CD14-positive monocyte (primary cell): Measurements from ENCODE around the gene SCPEP1. TPM values are rescaled to one million over a fixed set of nuclear protein-coding genes. Genes with fewer than 3 reads are reported as not detected.

Experiments used
- DNase-seq, 3 donors: peaks; one replicate each; pipeline ENCODE4 v3.0.0-alpha.2; 2011 to 2022
- H2AFZ ChIP-seq: 2 replicates; pipeline ENCODE4 v1.6.0; 2012; ENCODE audit warnings: mild to moderate bottlenecking, low read depth, low read length, inconsistent platforms; ENCODE audit not compliant: insufficient read depth, poor library complexity, severe bottlenecking
- H3K27ac ChIP-seq, 2 donors: 1 replicate in 1 of 2; 2 replicates in 1 of 2; pipeline ENCODE4 v1.5.1; 2012 to 2013; ENCODE audit warnings: low read length in 2 of 2, control low read depth in 1 of 2, inconsistent platforms in 1 of 2, low read depth in 1 of 2, mild to moderate bottlenecking in 1 of 2
- H3K27me3 ChIP-seq, 2 donors: one replicate each; pipeline versions ENCODE4 v1.6.0 to v1.6.1; 2011 to 2013; ENCODE audit warnings: low read length in 2 of 2; ENCODE audit not compliant: control insufficient read depth in 2 of 2, insufficient read depth in 2 of 2
- H3K36me3 ChIP-seq, 2 donors: replicated peaks in 1 of 2; 1 replicate in 1 of 2; 2 replicates in 1 of 2; pipeline versions ENCODE4 v1.5.1 to v1.6.1; 2012 to 2013; ENCODE audit warnings: low read length in 2 of 2, control low read depth in 1 of 2, inconsistent platforms in 1 of 2, mild to moderate bottlenecking in 1 of 2; ENCODE audit not compliant: insufficient read depth in 2 of 2, control insufficient read depth in 1 of 2
- H3K4me1 ChIP-seq, 2 donors: 1 replicate in 1 of 2; 2 replicates in 1 of 2; pipeline versions ENCODE4 v1.5.1 to v1.6.1; 2012 to 2013; ENCODE audit warnings: low read length in 2 of 2, control low read depth in 1 of 2, inconsistent platforms in 1 of 2, mild to moderate bottlenecking in 1 of 2, moderate library complexity in 1 of 2; ENCODE audit not compliant: insufficient read depth in 2 of 2, control insufficient read depth in 1 of 2
- H3K4me2 ChIP-seq: replicated peaks from 2 replicates; pipeline ENCODE3; 2012; ENCODE audit warnings: low read length, moderate library complexity, mild to moderate bottlenecking; ENCODE audit not compliant: poor library complexity, severe bottlenecking; ENCODE audit errors: extremely low read depth
- H3K4me3 ChIP-seq, 3 experiments: fragments of 200-600 bp in 1 of 3; sonication (generic) in 1 of 3; replicated peaks in 1 of 3; 1 replicate in 2 of 3; 2 replicates in 1 of 3; pipeline ENCODE4 v1.5.1; 2011 to 2013; ENCODE audit warnings: low read length in 3 of 3, mild to moderate bottlenecking in 3 of 3, control low read depth in 2 of 3, low read depth in 2 of 3, inconsistent platforms in 1 of 3, moderate library complexity in 1 of 3
- H3K79me2 ChIP-seq: 2 replicates; pipeline ENCODE4 v1.6.0; 2012; ENCODE audit warnings: mild to moderate bottlenecking, control low read depth, inconsistent platforms, low read length, moderate library complexity; ENCODE audit not compliant: insufficient read depth
- H3K9ac ChIP-seq: 2 replicates; pipeline ENCODE4 v1.6.0; 2017; ENCODE audit warnings: low read length, mild to moderate bottlenecking; ENCODE audit not compliant: insufficient read depth, poor library complexity, severe bottlenecking
- H3K9me3 ChIP-seq, 2 donors: replicated peaks in 1 of 2; 1 replicate in 1 of 2; 2 replicates in 1 of 2; pipeline versions ENCODE4 v1.5.1 to v1.6.1; 2012 to 2013; ENCODE audit warnings: low read length in 2 of 2, control low read depth in 1 of 2; ENCODE audit not compliant: control insufficient read depth in 1 of 2, insufficient read depth in 1 of 2
- H4K20me1 ChIP-seq: 2 replicates; pipeline ENCODE4 v1.6.0; 2012; ENCODE audit warnings: mild to moderate bottlenecking, low read length, control low read depth, moderate library complexity; ENCODE audit not compliant: insufficient read depth
- H3K27ac Mint-ChIP-seq, 7 donors: one replicate each; pipeline ENCODE4 v1.8.0; 2020; ENCODE audit warnings: mild to moderate bottlenecking in 7 of 7, mixed read lengths in 7 of 7, moderate library complexity in 6 of 7, inconsistent platforms in 2 of 7
- H3K27me3 Mint-ChIP-seq, 3 donors: one replicate each; pipeline ENCODE4 v1.8.0; 2021 to 2022; ENCODE audit warnings: low read depth in 3 of 3, mild to moderate bottlenecking in 3 of 3, mixed read lengths in 3 of 3, moderate library complexity in 3 of 3, inconsistent platforms in 1 of 3
- H3K36me3 Mint-ChIP-seq, 2 donors: one replicate each; pipeline ENCODE4 v1.8.0; 2020; ENCODE audit warnings: mixed read lengths in 2 of 2, inconsistent platforms in 1 of 2, mild to moderate bottlenecking in 1 of 2
- H3K4me1 Mint-ChIP-seq: one replicate; pipeline ENCODE4 v1.8.0; 2020; ENCODE audit warnings: mild to moderate bottlenecking, mixed read lengths
- H3K4me3 Mint-ChIP-seq, 2 donors: one replicate each; pipeline ENCODE4 v1.8.0; 2020; ENCODE audit warnings: mild to moderate bottlenecking in 2 of 2, mixed read lengths in 2 of 2, moderate library complexity in 1 of 2
- H3K9me3 Mint-ChIP-seq, 7 donors: one replicate each; pipeline ENCODE4 v1.8.0; 2020 to 2022; ENCODE audit warnings: mixed read lengths in 7 of 7, mild to moderate bottlenecking in 6 of 7, moderate library complexity in 6 of 7, inconsistent platforms in 2 of 7
- WGBS: methylation state at CpG from one replicate; pipeline ENCODE4 v1.1.5; 2013; ENCODE audit warnings: missing lambda C conversion rate; ENCODE audit not compliant: insufficient coverage; 5-methylcytosine and 5-hydroxymethylcytosine counted together
- intact Hi-C, 2 donors: fragments of 100-400 bp; cut with micrococcal nuclease; formaldehyde crosslinking; loops; one replicate each; pipeline versions ENCODE4 v1.15.0 to v1.15.1; 2023
- polyA plus RNA-seq, 3 donors: library from polyadenylated mRNA; depleted of rRNA in 1 of 3; unstranded in 2 of 3; stranded (reverse) in 1 of 3; fragments of 300-500 nt in 2 of 3; fragments of >200 nt in 1 of 3; fragmentation: Illumina TruSeq in 2 of 3; gene quantifications; 1 replicate in 2 of 3; 2 replicates in 1 of 3; pipeline ENCODE4 v1.2.3, GENCODE V29; 2012 to 2021
- TF ChIP-seq, protein P1 (sequence below): fragments of 200-600 bp; IDR thresholded peaks from one replicate; pipeline ENCODE4 v1.8.0; 2022; ENCODE audit warnings: antibody characterized with exemption, mild to moderate bottlenecking

The SCPEP1 gene
- polyA plus RNA-seq, 3 donors, result 373 to 451 (median 426) TPM

GRCh38 chr17:57050306-57050705, 72.4 kb downstream of the SCPEP1 start:
- intact Hi-C loops, result no loop called here
- H3K27me3 ChIP-seq, result peaks cover 3 to 13% of the 10 kb centered on the region in 2 donors
- H3K27ac Mint-ChIP-seq, result no peak overlapping the region
- peaks cover 31% of the 10 kb centered on the region for H3K4me1 Mint-ChIP-seq
- TF ChIP-seq, protein P1, sequence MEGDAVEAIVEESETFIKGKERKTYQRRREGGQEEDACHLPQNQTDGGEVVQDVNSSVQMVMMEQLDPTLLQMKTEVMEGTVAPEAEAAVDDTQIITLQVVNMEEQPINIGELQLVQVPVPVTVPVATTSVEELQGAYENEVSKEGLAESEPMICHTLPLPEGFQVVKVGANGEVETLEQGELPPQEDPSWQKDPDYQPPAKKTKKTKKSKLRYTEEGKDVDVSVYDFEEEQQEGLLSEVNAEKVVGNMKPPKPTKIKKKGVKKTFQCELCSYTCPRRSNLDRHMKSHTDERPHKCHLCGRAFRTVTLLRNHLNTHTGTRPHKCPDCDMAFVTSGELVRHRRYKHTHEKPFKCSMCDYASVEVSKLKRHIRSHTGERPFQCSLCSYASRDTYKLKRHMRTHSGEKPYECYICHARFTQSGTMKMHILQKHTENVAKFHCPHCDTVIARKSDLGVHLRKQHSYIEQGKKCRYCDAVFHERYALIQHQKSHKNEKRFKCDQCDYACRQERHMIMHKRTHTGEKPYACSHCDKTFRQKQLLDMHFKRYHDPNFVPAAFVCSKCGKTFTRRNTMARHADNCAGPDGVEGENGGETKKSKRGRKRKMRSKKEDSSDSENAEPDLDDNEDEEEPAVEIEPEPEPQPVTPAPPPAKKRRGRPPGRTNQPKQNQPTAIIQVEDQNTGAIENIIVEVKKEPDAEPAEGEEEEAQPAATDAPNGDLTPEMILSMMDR, result no peak
- no peak overlapping the region for H3K9ac ChIP-seq
- H3K4me1 ChIP-seq, result peaks cover 22 to 24% of the 10 kb centered on the region in 2 donors
- H3K4me3 ChIP-seq, result no peak overlapping the region
- H3K36me3 ChIP-seq, result no peaks in the 10 kb centered on the region
- no peak overlapping the region for H3K27ac ChIP-seq
- H3K9me3 ChIP-seq, result peaks cover 0 to 6% of the 10 kb centered on the region in 2 donors
- 94% methylated on average over 4 of the region's 5 CpGs for WGBS
- no peaks in the 10 kb centered on the region for H3K79me2 ChIP-seq
- no peak overlapping the region for H2AFZ ChIP-seq
- H3K9me3 Mint-ChIP-seq, result peaks cover 0 to 15% (median 5%) of the 10 kb centered on the region in 7 donors
- H3K36me3 Mint-ChIP-seq, result peaks cover 4 to 5% of the 10 kb centered on the region in 2 donors
- no peak overlapping the region for H3K4me2 ChIP-seq
- H3K27me3 Mint-ChIP-seq, result peaks cover 25 to 28% (median 27%) of the 10 kb centered on the region in 3 donors
- H3K4me3 Mint-ChIP-seq, result no peak overlapping the region
- H4K20me1 ChIP-seq, result no peaks in the 10 kb centered on the region
- no peak for DNase-seq

GRCh38 chr17:57051886-57052361, 74.0 kb downstream of the SCPEP1 start:
- TF ChIP-seq, protein P1, result no peak
- DNase-seq, result no peak
- Histone ChIP-seq H3K27me3 (no peaks in the 10 kb centered on the region), H3K4me3 (no peak overlapping the region), H3K79me2 (no peaks in the 10 kb centered on the region), H3K9ac (no peak overlapping the region), H3K27ac (no peak overlapping the region), H3K36me3 (no peaks in the 10 kb centered on the region), H3K4me2 (no peak overlapping the region), H2AFZ (no peak overlapping the region), H3K9me3 (no peaks in the 10 kb centered on the region), H3K4me1 (peaks cover 7 to 8% of the 10 kb centered on the region in 2 donors), H4K20me1 (no peaks in the 10 kb centered on the region)
- intact Hi-C loops, result no loop called here
- Mint-ChIP-seq H3K4me3 (no peak overlapping the region), H3K36me3 (no peaks in the 10 kb centered on the region), H3K27me3 (peaks cover 9 to 14% (median 10%) of the 10 kb centered on the region in 3 donors), H3K4me1 (peaks cover 16% of the 10 kb centered on the region), H3K27ac (no peak overlapping the region), H3K9me3 (peaks cover 0 to 4% (median 0%) of the 10 kb centered on the region in 7 donors)
- 87% methylated on average over 3 of the region's 5 CpGs for WGBS

Other genes starting within 250 kb of the SCPEP1 start
- gene C17orf67, start 144.2 kb upstream of the SCPEP1 start, polyA plus RNA-seq, result under 1 TPM; 0.56 to 0.57 (median 0.56) TPM
- gene DGKE, start 144.0 kb upstream of the SCPEP1 start, polyA plus RNA-seq, result 1 to 10 TPM; 1.1 to 3.0 (median 1.5) TPM
- gene TRIM25, start 64.1 kb upstream of the SCPEP1 start, polyA plus RNA-seq, result 10 to 100 TPM in 2 of 3 donors, 1 to 10 TPM in 1; 5.4 to 98.3 (median 11.2) TPM
- gene COIL, start 17.1 kb upstream of the SCPEP1 start, polyA plus RNA-seq, result 1 to 10 TPM; 3.0 to 6.6 (median 5.3) TPM
- gene AKAP1, start 107.1 kb downstream of the SCPEP1 start, polyA plus RNA-seq, result 10 to 100 TPM in 1 of 3 donors, 1 to 10 TPM in 2; 5.6 to 14.6 (median 6.8) TPM